HCT116 (cell line): Measurements from ENCODE around the gene ZNRF2. TPM values are rescaled to one million over a fixed set of nuclear protein-coding genes. Genes with fewer than 3 reads are reported as not detected.

Experiments
- ATAC-seq: fragments of 200-7000 bp; cut with Tn5 transposase; 2 replicates; pipeline ENCODE4 v1.9.1; 2020; ENCODE audit warnings: mild to moderate bottlenecking, moderate library complexity
- BruUV-seq: library from RNA; stranded (reverse); fragments of 400-500 nt; replicated peaks from 2 replicates; lab custom pipeline; 2021; lab: Mats Ljungman, UMichigan
- CTCF ChIA-PET: fragments of 300-600 bp; sonication (Branson Sonifier 250); formaldehyde crosslinking; loops from one replicate; lab custom pipeline; 2021; ENCODE audit warnings: antibody characterized with exemption; lab: Charles Lee
- POLR2A ChIA-PET: fragments of 300-600, 350-600 bp; sonication (Branson Sonifier 250); formaldehyde crosslinking; loops from one replicate; lab custom pipeline; 2021; ENCODE audit warnings: antibody characterized with exemption; lab: Charles Lee
- RAD21 ChIA-PET, 2 experiments: fragments of 300-600 bp; sonication (Branson Sonifier 250); formaldehyde crosslinking; loops; one replicate each; lab custom pipeline; 2023; ENCODE audit warnings: low total read pairs in 2 of 2; ENCODE audit not compliant: uncharacterized antibody in 2 of 2, unreplicated experiment in 2 of 2, low non-redundant PET in 1 of 2; lab: Charles Lee
- DNase-seq: peaks from one replicate; pipeline ENCODE4 v3.0.0-alpha.2; 2010; ENCODE audit warnings: low read depth, low spot score
- H2AFZ ChIP-seq: fragments of 200-600 bp; shearing (Covaris generic), sonication (generic); 2 replicates; pipeline ENCODE4 v1.6.1; 2017; ENCODE audit warnings: low read depth, mixed run types, mixed read lengths, antibody characterized with exemption, low read length; ENCODE audit not compliant: poor library complexity, severe bottlenecking
- H3K27ac ChIP-seq: 2 replicates; pipeline ENCODE4 v1.5.1; 2012; ENCODE audit warnings: low read depth, low read length
- H3K27me3 ChIP-seq: fragments of 200-600 bp; sonication (generic); 2 replicates; pipeline ENCODE4 v1.6.1; 2016; ENCODE audit warnings: mixed run types, low read length, mixed read lengths; ENCODE audit not compliant: insufficient read depth
- H3K36me3 ChIP-seq, 2 experiments: fragments of 200-500 bp in 1 of 2; fragments of 200-600 bp in 1 of 2; sonication (Bioruptor generic) in 1 of 2; sonication (generic) in 1 of 2; 2 replicates each; pipeline versions ENCODE4 v1.5.1 to v1.6.1; 2014 to 2016; ENCODE audit warnings: low read length in 2 of 2, inconsistent platforms in 1 of 2, mixed read lengths in 1 of 2, mixed run types in 1 of 2; ENCODE audit not compliant: insufficient read depth in 2 of 2, control insufficient read depth in 1 of 2
- H3K4me1 ChIP-seq, 2 experiments: fragments of 200-600 bp in 1 of 2; sonication (generic) in 1 of 2; 2 replicates each; pipeline versions ENCODE4 v1.5.1 to v1.6.1; 2012 to 2017; ENCODE audit warnings: low read length in 2 of 2, inconsistent platforms in 1 of 2, mild to moderate bottlenecking in 1 of 2, mixed read lengths in 1 of 2, mixed run types in 1 of 2, moderate library complexity in 1 of 2; ENCODE audit not compliant: insufficient read depth in 2 of 2, control insufficient read depth in 1 of 2
- H3K4me2 ChIP-seq: fragments of 200-600 bp; sonication (generic); 2 replicates; pipeline ENCODE4 v1.6.1; 2017; ENCODE audit warnings: mixed run types, low read length, mixed read lengths
- H3K4me3 ChIP-seq, 2 experiments: fragments of 200-600 bp in 1 of 2; sonication (generic) in 1 of 2; replicated peaks in 1 of 2; 2 replicates each; pipeline ENCODE4 v1.5.1; 2011 to 2016; ENCODE audit warnings: low read length in 2 of 2, control low read depth in 1 of 2, low read depth in 1 of 2, mild to moderate bottlenecking in 1 of 2, mixed read lengths in 1 of 2, mixed run types in 1 of 2
- H3K79me2 ChIP-seq: fragments of 200-600 bp; sonication (generic); 2 replicates; pipeline ENCODE4 v1.6.1; 2017; ENCODE audit warnings: mild to moderate bottlenecking, mixed run types, low read length, moderate library complexity, mixed read lengths; ENCODE audit not compliant: insufficient read depth
- H3K9ac ChIP-seq: fragments of 200-600 bp; sonication (generic); 2 replicates; pipeline ENCODE4 v1.6.1; 2016; ENCODE audit warnings: low read length, mixed read lengths
- H3K9me2 ChIP-seq: fragments of 200-600 bp; sonication (generic), shearing (Covaris generic); 2 replicates; pipeline ENCODE4 v1.6.1; 2017; ENCODE audit warnings: mixed run types, mild to moderate bottlenecking, moderate library complexity; ENCODE audit not compliant: insufficient read depth
- H3K9me3 ChIP-seq, 2 experiments: fragments of 200-500 bp in 1 of 2; fragments of 200-600 bp in 1 of 2; sonication (Bioruptor generic) in 1 of 2; sonication (generic) in 1 of 2; 2 replicates each; pipeline ENCODE4 v1.6.1; 2014 to 2017; ENCODE audit warnings: low read length in 2 of 2, mixed read lengths in 2 of 2, inconsistent platforms in 1 of 2, low read depth in 1 of 2, mild to moderate bottlenecking in 1 of 2, mixed run types in 1 of 2, moderate library complexity in 1 of 2; ENCODE audit not compliant: control insufficient read depth in 1 of 2, insufficient read depth in 1 of 2
- H4K20me1 ChIP-seq: fragments of 200-600 bp; sonication (generic), shearing (Covaris generic); 2 replicates; pipeline ENCODE4 v1.6.1; 2017; ENCODE audit warnings: mixed run types, mild to moderate bottlenecking, moderate library complexity; ENCODE audit not compliant: insufficient read depth
- CEBPB ChIP-seq: IDR thresholded peaks from 2 replicates; pipeline ENCODE4 v1.6.1; 2012; ENCODE audit warnings: low read depth
- EGR1 ChIP-seq: IDR thresholded peaks from 2 replicates; pipeline ENCODE4 v1.6.1; 2012; ENCODE audit warnings: low read depth
- ELF1 ChIP-seq: IDR thresholded peaks from 2 replicates; pipeline ENCODE4 v1.6.1; 2012; ENCODE audit warnings: low read depth, borderline replicate concordance
- EZH2phosphoT487 ChIP-seq: fragments of 200-600 bp; IDR thresholded peaks from 2 replicates; pipeline ENCODE4 v1.6.1; 2018; ENCODE audit warnings: antibody characterized with exemption, borderline replicate concordance
- POLR2AphosphoS5 ChIP-seq: IDR thresholded peaks from 2 replicates; pipeline ENCODE4 v1.6.1; 2011; ENCODE audit warnings: mild to moderate bottlenecking, low read depth, low read length, moderate library complexity
- REST ChIP-seq: IDR thresholded peaks from 2 replicates; pipeline ENCODE4 v1.6.1; 2012; ENCODE audit warnings: low read depth
- SRF ChIP-seq: IDR thresholded peaks from 2 replicates; pipeline ENCODE4 v1.6.1; 2012; ENCODE audit warnings: low read depth
- TCF7L2 ChIP-seq: IDR thresholded peaks from 2 replicates; pipeline ENCODE4 v1.7.0; 2011; ENCODE audit warnings: borderline replicate concordance, inconsistent platforms; ENCODE audit not compliant: insufficient read depth, insufficient read length; ENCODE audit errors: extremely low read depth
- YY1 ChIP-seq: IDR thresholded peaks from 2 replicates; pipeline ENCODE4 v1.6.1; 2011; ENCODE audit warnings: low read length, low read depth, moderate library complexity, mild to moderate bottlenecking; ENCODE audit not compliant: insufficient replicate concordance; ENCODE audit errors: extremely low read depth
- ZFX ChIP-seq: fragments of 450-650 bp; IDR thresholded peaks from 2 replicates; pipeline ENCODE4 v1.6.1; 2017
- intact Hi-C: fragments of 100-400 bp; cut with micrococcal nuclease; formaldehyde crosslinking; loops from 2 replicates; pipeline ENCODE4 v1.10.0; 2022
- total RNA-seq: library from RNA; stranded (reverse); gene quantifications from one replicate; pipeline ENCODE4 v1.2.1, GENCODE V29; 2021; ENCODE audit not compliant: unreplicated experiment
- TF ChIP-seq, protein P1 (sequence below): IDR thresholded peaks from 2 replicates; pipeline ENCODE4 v1.6.1; 2012
- TF ChIP-seq, protein P2 (sequence below): IDR thresholded peaks from 2 replicates; pipeline ENCODE4 v1.6.1; 2012

The ZNRF2 gene
- total RNA-seq, 1 experiment from 2014 or later = 10.2 TPM

DNA sequence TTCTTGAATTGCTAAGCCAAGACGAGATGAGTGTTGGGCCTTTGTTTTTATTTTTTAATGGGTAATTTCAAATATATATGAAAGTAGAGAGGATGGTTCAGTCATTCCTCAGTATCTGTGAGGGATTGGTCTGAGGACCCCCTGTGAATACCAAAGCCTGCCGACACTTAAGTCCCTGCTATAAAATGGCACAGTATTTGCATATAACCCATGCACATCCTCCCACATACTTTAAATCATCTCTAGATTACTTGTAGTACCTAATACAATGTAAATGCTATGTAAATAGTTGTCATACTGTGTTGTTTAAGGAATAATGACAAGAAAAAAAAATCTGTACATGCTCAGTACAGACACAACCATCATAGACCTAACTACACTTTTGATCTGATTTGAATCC is 120.8 kb downstream of the ZNRF2 start:
- Histone ChIP-seq H3K27ac (no peak overlapping the region), H3K9me2 (no peaks in the 10 kb centered on the region), H3K27me3 (no peaks in the 10 kb centered on the region), H2AFZ (no peak overlapping the region), H3K4me1 (peaks cover 0 to 5% of the 10 kb centered on the region in 2 experiments; a peak in 2 of 4 replicates), H4K20me1 (no peaks in the 10 kb centered on the region), H3K36me3 (no peaks in the 10 kb centered on the region), H3K4me3 (no peak overlapping the region), H3K9ac (no peak overlapping the region), H3K4me2 (no peak overlapping the region), H3K9me3 (no peaks in the 10 kb centered on the region), H3K79me2 (no peaks in the 10 kb centered on the region)
- CTCF ChIA-PET = no interaction called here
- DNase-seq (no peak), ATAC-seq (no peak)
- intact Hi-C loops = no loop called here
- POLR2A ChIA-PET = no interaction called here
- RAD21 ChIA-PET = no interaction called here
- TF ChIP-seq POLR2AphosphoS5 (no peak), REST (no peak), CEBPB (no peak), ELF1 (no peak), EZH2phosphoT487 (no peak), ZFX (no peak), EGR1 (no peak), SRF (no peak), YY1 (no peak), TCF7L2 (no peak)
- TF ChIP-seq, protein P1, sequence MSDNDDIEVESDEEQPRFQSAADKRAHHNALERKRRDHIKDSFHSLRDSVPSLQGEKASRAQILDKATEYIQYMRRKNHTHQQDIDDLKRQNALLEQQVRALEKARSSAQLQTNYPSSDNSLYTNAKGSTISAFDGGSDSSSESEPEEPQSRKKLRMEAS = no peak
- TF ChIP-seq, protein P2, sequence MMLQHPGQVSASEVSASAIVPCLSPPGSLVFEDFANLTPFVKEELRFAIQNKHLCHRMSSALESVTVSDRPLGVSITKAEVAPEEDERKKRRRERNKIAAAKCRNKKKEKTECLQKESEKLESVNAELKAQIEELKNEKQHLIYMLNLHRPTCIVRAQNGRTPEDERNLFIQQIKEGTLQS = no peak
- BruUV-seq = no TSS peak
